Muscle layer of duodenum (tissue), 2 donors: ENCODE data around the gene MDH1B.

ENCODE experiments used
- H3K27ac ChIP-seq: one replicate; pipeline ENCODE4 v1.7.0; 2013; ENCODE audit warnings: mild to moderate bottlenecking, low read length
- H3K27me3 ChIP-seq: one replicate; pipeline ENCODE4 v1.7.0; 2013; ENCODE audit warnings: low read depth, mild to moderate bottlenecking, control low read depth, low read length
- H3K36me3 ChIP-seq, 2 donors: one replicate each; pipeline ENCODE4 v1.7.0; 2013; ENCODE audit warnings: low read length in 2 of 2, control low read depth in 1 of 2, mild to moderate bottlenecking in 1 of 2; ENCODE audit not compliant: insufficient read depth in 2 of 2, control insufficient read depth in 1 of 2
- H3K4me1 ChIP-seq, 2 donors: one replicate each; pipeline ENCODE4 v1.7.0; 2013; ENCODE audit warnings: low read length in 2 of 2, mild to moderate bottlenecking in 2 of 2, control low read depth in 1 of 2, moderate library complexity in 1 of 2; ENCODE audit not compliant: insufficient read depth in 2 of 2, control insufficient read depth in 1 of 2
- H3K4me3 ChIP-seq, 2 donors: one replicate each; pipeline ENCODE4 v1.7.0; 2013; ENCODE audit warnings: low read length in 2 of 2, low read depth in 1 of 2, mild to moderate bottlenecking in 1 of 2
- H3K9me3 ChIP-seq, 2 donors: one replicate each; pipeline ENCODE4 v1.7.0; 2013; ENCODE audit warnings: low read length in 2 of 2, control low read depth in 1 of 2, mild to moderate bottlenecking in 1 of 2; ENCODE audit not compliant: control insufficient read depth in 1 of 2
- donor health status: healthy.

MDH1B gene

GRCh38 chr2:206688453-206688852, 76.7 kb downstream of the MDH1B start:
- H3K9me3 ChIP-seq, result no peaks in the 10 kb centered on the region
- H3K36me3 ChIP-seq, result no peaks in the 10 kb centered on the region
- H3K4me3 ChIP-seq, result no peak overlapping the region
- no peaks in the 10 kb centered on the region for H3K27me3 ChIP-seq
- no peaks in the 10 kb centered on the region for H3K4me1 ChIP-seq
- H3K27ac ChIP-seq, result no peak overlapping the region
